Adrenal gland (tissue), 12 donors: ENCODE results near the gene TACO1. TPM values are rescaled to one million over a fixed set of nuclear protein-coding genes. Genes with fewer than 3 reads are reported as not detected.

Experiments
- DNase-seq, 7 donors: peaks; one replicate each; pipeline ENCODE4 v3.0.0-alpha.2; 2019 to 2020
- H3K27ac ChIP-seq, 5 donors: fragments of 200-600 bp; sonication (generic) in 4 of 5; 1 replicate in 3 of 5; 2 replicates in 2 of 5; pipeline versions ENCODE4 v1.5.1 to v1.8.0; 2016 to 2020; ENCODE audit warnings: mild to moderate bottlenecking in 1 of 5
- H3K27me3 ChIP-seq: fragments of 200-600 bp; 2 replicates; pipeline ENCODE4 v1.8.0; 2021
- H3K36me3 ChIP-seq, 2 donors: fragments of 200-600 bp; replicated peaks in 1 of 2; 1 replicate in 1 of 2; 2 replicates in 1 of 2; pipeline versions ENCODE4 v1.5.1 to v1.8.0; 2018 to 2022
- H3K4me1 ChIP-seq, 2 donors: fragments of 200-600 bp; replicated peaks in 1 of 2; 1 replicate in 1 of 2; 2 replicates in 1 of 2; pipeline versions ENCODE4 v1.5.1 to v1.8.0; 2018 to 2021
- H3K4me3 ChIP-seq, 4 donors: fragments of 200-600 bp; sonication (generic) in 3 of 4; one replicate each; pipeline ENCODE4 v1.5.1; 2016 to 2018
- H3K9me3 ChIP-seq, 3 donors: fragments of 200-600 bp; sonication (generic) in 1 of 3; replicated peaks in 1 of 3; 1 replicate in 2 of 3; 2 replicates in 1 of 3; pipeline versions ENCODE4 v1.5.1 to v1.8.0; 2016 to 2021
- POLR2A ChIP-seq, 2 donors: fragments of 450-650 bp; IDR thresholded peaks; one replicate each; pipeline ENCODE4 v1.6.1; 2017; ENCODE audit warnings: antibody characterized with exemption in 2 of 2, mild to moderate bottlenecking in 2 of 2, moderate library complexity in 1 of 2
- WGBS, 4 donors: extraction: QIAGEN DNeasy Blood & Tissue Kit in 2 of 4; methylation state at CpG; one replicate each; pipeline versions ENCODE4 v1.1.5 to v1.1.7; 2013 to 2017; 5-methylcytosine and 5-hydroxymethylcytosine counted together
- intact Hi-C, 2 donors: fragments of 100-400 bp; cut with DNase I; formaldehyde crosslinking; loops; one replicate each; pipeline versions ENCODE4 v1.14.1 to v1.15.0; 2022 to 2023
- polyA plus RNA-seq, 3 donors: library from polyadenylated mRNA; stranded (reverse); fragments of 200-250 nt in 2 of 3; fragments of 350-450 nt in 1 of 3; fragmentation: Illumina TruSeq in 1 of 3; extraction: RNeasy Lipid Tissue Mini Kit (QIAGEN cat#74804) in 1 of 3; gene quantifications; one replicate each; pipeline ENCODE4 v1.2.3, GENCODE V29; 2013 to 2014
- total RNA-seq, 9 donors: library from RNA; depleted of rRNA in 4 of 9; stranded (reverse); fragments of >200 nt in 4 of 9; fragments of 120-200 nt in 1 of 9; fragmentation: NEBNext Ultra II Directional in 1 of 9; extraction: Animal tissue kit (Norgen Biotek cat#: 25700) in 1 of 9; gene quantifications; one replicate each; pipeline versions ENCODE4 v1.1.0 to v1.2.4, GENCODE V29; 2013 to 2023
- TF ChIP-seq, protein P1 (sequence below), 6 experiments: fragments of 450-650 bp in 4 of 6; fragments of 200-600 bp in 2 of 6; sonication (generic) in 1 of 6; IDR thresholded peaks; 1 replicate in 5 of 6; 2 replicates in 1 of 6; pipeline versions ENCODE4 v1.5.1 to v1.8.0; 2016 to 2021; ENCODE audit warnings: antibody characterized with exemption in 6 of 6, mild to moderate bottlenecking in 2 of 6, moderate library complexity in 1 of 6
- donor health status: healthy with polysubstance abuse.
- donor health status: Bipolar disorder and iron deficiency.
- donor health status: DM: yes; HTN: yes; CAD: no.
- donor health status: DM: no; HTN: no; CAD: no.
- donor health status: DM: no; HTN: no; CAD: no.
- donor health status: DM: yes; HTN: yes; CAD: no.

TACO1 gene
- total and polyA plus RNA-seq, 12 donors = 15.4 to 32.1 (median 22.8) TPM

DNA sequence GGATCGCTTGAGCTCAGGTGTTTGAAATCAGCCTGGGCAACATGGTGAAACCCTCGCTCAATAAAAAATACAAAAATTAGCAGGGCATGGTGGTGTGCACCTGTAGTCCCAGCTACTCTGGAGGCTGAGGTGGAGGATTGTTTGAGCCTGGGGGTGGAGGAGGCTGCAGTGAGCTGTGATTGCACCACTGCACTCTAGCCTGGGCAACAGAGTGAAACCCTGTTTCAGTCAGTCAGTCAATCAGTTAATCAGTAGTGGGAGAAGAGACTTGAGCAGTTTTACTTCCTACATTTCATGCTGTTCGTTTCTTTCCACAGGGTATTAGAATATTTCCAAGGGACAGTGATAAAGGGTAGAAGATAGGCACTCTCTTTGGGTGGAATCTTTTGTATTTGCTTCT, 30.4 kb downstream of the TACO1 start:
- WGBS, 4 donors = 85 to 90% (median 89%) methylated on average over 3 of the region's 3 CpGs
- Histone ChIP-seq H3K27me3 (no peaks in the 10 kb centered on the region), H3K36me3 (peaks cover 0 to 12% of the 10 kb centered on the region in 2 donors), H3K27ac (no peak overlapping the region), H3K4me3 (no peak overlapping the region), H3K4me1 (peaks cover 4 to 77% of the 10 kb centered on the region in 2 donors), H3K9me3 (no peaks in the 10 kb centered on the region)
- intact Hi-C loops = no loop called here
- TF ChIP-seq POLR2A (IDR thresholded peaks at IDR 0.05) = no peak
- TF ChIP-seq, protein P1, sequence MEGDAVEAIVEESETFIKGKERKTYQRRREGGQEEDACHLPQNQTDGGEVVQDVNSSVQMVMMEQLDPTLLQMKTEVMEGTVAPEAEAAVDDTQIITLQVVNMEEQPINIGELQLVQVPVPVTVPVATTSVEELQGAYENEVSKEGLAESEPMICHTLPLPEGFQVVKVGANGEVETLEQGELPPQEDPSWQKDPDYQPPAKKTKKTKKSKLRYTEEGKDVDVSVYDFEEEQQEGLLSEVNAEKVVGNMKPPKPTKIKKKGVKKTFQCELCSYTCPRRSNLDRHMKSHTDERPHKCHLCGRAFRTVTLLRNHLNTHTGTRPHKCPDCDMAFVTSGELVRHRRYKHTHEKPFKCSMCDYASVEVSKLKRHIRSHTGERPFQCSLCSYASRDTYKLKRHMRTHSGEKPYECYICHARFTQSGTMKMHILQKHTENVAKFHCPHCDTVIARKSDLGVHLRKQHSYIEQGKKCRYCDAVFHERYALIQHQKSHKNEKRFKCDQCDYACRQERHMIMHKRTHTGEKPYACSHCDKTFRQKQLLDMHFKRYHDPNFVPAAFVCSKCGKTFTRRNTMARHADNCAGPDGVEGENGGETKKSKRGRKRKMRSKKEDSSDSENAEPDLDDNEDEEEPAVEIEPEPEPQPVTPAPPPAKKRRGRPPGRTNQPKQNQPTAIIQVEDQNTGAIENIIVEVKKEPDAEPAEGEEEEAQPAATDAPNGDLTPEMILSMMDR (IDR thresholded peaks at IDR 0.05) = no peak
- DNase-seq = no peak

DNA sequence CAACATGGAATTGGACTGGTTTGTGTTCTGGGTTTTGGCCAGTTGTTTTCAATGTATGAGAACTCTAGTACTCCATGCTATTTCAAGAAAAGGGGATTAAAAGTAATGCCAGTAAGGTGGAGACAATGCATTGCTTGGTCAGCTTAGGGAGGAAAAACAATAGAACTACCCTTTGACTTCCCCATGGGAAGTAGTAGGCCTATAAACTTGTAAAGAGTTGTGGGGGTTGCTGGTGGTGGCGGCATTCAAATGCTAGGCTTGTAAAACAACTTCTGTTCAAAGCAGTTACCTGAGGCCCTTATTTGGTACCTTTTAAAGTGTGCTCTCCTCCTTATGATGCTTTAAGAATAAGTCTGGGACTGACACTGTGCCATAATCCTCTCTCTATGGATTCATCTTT, 30.9 kb downstream of the TACO1 start:
- peaks cover 4 to 76% of the 10 kb centered on the region in 2 donors for H3K4me1 ChIP-seq
- H3K9me3 ChIP-seq = no peaks in the 10 kb centered on the region
- no peaks in the 10 kb centered on the region for H3K27me3 ChIP-seq
- TF ChIP-seq, protein P1 (IDR thresholded peaks at IDR 0.05) = no peak
- TF ChIP-seq POLR2A (IDR thresholded peaks at IDR 0.05) = no peak
- H3K4me3 ChIP-seq = no peak overlapping the region
- whole genome bisulfite sequencing, 4 donors = 90 to 92% (median 91%) methylated on average over 1 of the region's 1 CpG
- peaks cover 0 to 15% of the 10 kb centered on the region in 2 donors for H3K36me3 ChIP-seq
- intact Hi-C loops = no loop called here
- no peak for DNase-seq
- no peak overlapping the region for H3K27ac ChIP-seq

DNA sequence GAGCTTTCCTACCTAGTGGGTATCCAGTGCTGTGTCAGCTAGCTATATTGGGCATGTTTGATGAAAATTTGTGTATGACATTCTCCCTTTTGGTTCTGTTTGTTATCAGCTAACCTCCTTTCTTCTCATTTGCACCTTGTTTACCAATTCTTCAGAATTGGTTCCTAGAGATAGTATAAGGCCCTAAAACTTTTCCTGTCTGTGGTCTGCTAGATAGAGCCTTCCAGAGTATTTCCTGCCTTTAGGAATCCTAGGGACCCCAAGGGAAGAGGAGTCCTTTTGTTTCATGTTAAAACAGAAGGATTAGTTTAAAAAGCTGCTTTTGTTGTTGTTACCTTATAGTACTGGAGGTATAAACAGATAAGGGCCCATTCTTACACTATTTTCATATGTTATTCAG, 33.0 kb downstream of the TACO1 start:
- Histone ChIP-seq H3K27ac (peak overlapping the region in 3 of 5 donors; percentile 8 to 62 (median 11)), H3K9me3 (no peaks in the 10 kb centered on the region), H3K27me3 (no peaks in the 10 kb centered on the region), H3K36me3 (peaks cover 0 to 27% of the 10 kb centered on the region in 2 donors), H3K4me3 (no peak overlapping the region), H3K4me1 (peaks cover 4 to 59% of the 10 kb centered on the region in 2 donors)
- no peak for DNase-seq
- intact Hi-C loops = no loop called here
- TF ChIP-seq, protein P1 (IDR thresholded peaks at IDR 0.05) = no peak
- TF ChIP-seq POLR2A (IDR thresholded peaks at IDR 0.05) = no peak

DNA sequence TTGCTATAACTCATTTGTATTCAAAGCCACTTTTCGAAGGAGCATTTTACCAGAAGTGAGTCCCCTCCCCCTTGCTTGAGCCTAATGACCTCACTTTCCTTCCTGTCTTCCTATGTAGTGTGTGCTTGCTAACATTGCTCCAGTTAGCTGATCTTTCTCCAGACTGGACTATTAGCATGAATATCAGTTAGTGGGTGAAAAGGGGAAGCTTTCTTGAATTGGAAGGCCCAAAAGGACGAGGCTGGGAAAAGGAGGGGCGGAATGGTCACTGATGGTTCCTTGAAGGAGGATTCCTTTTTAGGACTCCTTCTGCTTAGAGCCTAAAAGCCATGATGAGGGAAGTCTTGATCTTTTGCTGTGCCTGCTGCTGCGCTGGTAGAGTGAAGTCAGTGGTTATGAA, 33.5 kb downstream of the TACO1 start:
- H3K27ac ChIP-seq = peak overlapping the region in 3 of 5 donors; percentile 8 to 62 (median 11)
- 58 to 68% (median 60%) methylated on average over 4 of the region's 4 CpGs for WGBS, 4 donors
- H3K9me3 ChIP-seq = no peaks in the 10 kb centered on the region
- peak in 2 of 7 donors; percentile 8 to 28 for DNase-seq
- H3K36me3 ChIP-seq = peaks cover 0 to 28% of the 10 kb centered on the region in 2 donors
- H3K27me3 ChIP-seq = no peaks in the 10 kb centered on the region
- TF ChIP-seq, protein P1 (IDR thresholded peaks at IDR 0.05) = no peak
- intact Hi-C loops = no loop called here
- no peak overlapping the region for H3K4me3 ChIP-seq
- H3K4me1 ChIP-seq = peaks cover 4 to 54% of the 10 kb centered on the region in 2 donors
